Glomerular visceral epithelial cell (primary cell): Measurements from ENCODE around the gene PALLD.
"Not testable (repeated sequence)": the region's sequence is repeated elsewhere in the genome, so short reads cannot be mapped to it uniquely, and the experiment has no call there.

Experiments
- DNase-seq: peaks from one replicate; pipeline ENCODE4 v3.0.0-alpha.2; 2016; ENCODE audit errors: extremely low spot score

The PALLD gene

GRCh38 chr4:168674866-168675265 lies 178.0 kb downstream of the PALLD start:
- no peak for DNase-seq

DNA sequence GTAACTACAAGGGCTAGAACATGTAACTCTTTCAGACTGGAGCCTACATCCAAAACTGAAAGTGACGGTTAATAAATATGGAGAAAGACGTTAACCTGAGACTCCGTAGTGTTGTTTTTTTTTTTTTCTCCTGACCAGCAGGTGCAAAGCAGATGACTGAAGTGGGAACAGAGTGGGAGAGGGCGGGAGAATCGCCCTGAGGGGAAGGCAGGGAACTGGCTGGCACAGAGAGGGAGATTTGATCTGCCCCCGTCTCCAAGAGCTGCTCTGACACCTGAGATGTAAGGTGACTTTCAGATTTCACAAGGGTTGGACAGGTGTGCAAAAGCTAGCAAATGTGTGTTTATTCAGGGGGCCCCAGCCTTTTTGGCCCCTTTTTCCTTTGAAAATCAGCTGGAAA lies 180.2 kb downstream of the PALLD start:
- DNase-seq: no peak

DNA sequence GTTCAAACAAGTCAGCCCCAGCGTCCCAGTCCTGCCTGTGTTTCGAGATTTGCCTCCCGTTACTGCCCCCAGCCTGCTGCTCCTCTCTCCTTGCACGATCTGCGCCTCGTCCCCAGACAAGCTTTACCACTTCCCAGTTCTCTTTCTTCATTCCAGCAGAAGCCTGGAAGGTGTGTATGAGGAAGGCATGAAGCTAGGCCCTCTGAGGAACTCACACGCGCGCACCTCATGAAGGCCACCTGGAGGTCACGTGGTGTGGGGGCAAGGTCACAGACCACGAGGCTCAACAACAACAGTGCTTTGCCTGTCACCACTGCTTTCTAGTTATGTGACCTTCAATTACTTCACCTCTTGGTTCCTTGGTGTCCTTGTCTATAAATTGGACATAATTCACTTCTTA lies 181.0 kb downstream of the PALLD start:
- no peak for DNase-seq

DNA sequence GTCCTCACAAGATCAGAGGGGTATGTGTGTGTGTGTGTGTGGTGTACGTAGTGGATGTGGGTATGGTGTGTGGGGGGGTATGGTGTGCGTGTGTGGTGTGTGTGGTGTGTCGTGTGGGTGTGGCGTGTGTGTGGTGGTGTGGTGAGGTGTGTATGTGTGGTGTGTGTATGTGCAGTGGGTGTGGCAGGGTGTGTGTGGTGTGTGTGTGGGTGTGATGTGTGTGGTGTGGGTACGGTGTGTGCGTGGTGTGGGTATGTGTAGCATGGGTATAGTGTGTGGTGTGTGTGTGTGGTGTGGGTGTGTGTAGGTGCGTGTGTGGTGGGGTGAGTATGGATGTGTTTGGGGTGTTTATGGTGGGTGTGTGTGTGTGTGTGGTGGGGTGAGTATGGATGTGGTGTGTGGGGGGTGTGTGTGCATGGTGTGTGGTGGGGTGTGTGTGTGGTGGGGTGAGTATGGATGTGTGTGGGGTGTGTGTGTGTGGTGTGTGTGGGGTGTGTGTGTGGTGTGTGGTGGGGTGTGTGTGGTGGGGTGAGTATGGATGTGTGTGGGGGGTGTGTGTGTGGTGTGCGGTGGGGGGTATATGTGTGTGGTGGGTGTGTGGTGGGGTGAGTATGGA lies 182.0 kb downstream of the PALLD start:
- no peak for DNase-seq

GRCh38 chr4:168679397-168679796 lies 182.5 kb downstream of the PALLD start:
- no peak for DNase-seq

- no peak for DNase-seq
These were observed 183.0 kb downstream of the PALLD start for GRCh38 chr4:168679819-168680218.

- no peak for DNase-seq
These were observed 186.1 kb downstream of the PALLD start for GRCh38 chr4:168682898-168683500.

- DNase-seq: no peak
These were observed 186.7 kb downstream of the PALLD start for GRCh38 chr4:168683595-168683994.

DNA sequence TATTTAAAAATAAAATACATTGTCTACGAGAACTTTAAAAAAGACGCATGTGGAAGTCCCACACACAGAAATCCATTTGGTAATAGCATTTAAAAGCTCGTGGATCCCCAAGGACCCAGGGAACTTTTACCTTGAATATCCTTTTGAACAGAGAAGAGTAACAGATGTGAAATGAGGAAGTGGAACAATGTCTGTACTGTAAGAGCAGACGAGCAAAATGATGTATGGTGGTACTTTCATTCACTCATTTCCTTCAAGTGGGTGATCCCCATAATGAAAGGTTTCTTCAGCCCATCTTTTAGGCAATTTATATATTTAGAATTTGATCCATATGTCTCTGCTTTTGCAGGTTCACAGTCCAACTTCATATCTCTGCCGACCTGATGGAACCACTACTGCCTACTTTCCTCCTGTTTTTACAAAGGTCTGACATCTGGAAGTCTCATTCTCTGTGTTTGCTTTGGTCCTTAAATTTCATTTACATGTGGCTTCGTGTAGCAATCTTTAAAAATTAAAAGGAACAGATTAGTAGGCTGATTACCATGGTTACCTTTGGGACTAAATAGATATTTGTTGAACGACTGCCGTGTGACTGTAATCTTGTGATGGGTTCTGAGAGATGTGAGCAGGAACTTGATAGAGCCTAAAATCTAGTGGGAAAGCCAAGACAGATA lies 188.4 kb downstream of the PALLD start:
- no peak for DNase-seq

DNA sequence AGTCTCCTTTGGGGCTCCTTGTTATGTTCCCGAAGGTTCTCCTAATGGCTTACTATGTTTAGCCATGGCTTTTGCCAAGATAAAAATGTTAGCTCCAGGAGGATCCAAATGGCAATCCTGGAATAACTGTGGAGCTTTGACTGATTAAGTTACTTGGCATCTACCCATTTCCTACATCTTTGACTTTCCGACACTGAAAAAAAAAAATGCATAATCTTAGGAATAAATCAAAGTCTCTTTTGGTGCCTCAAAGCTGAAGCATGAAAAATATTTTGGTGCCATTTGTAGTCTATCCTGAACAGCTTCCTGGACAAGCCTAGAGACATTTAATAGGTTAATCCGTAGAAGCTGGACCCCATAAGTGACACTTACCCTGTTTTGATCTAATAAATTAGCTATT lies 191.7 kb downstream of the PALLD start:
- DNase-seq: no peak

DNA sequence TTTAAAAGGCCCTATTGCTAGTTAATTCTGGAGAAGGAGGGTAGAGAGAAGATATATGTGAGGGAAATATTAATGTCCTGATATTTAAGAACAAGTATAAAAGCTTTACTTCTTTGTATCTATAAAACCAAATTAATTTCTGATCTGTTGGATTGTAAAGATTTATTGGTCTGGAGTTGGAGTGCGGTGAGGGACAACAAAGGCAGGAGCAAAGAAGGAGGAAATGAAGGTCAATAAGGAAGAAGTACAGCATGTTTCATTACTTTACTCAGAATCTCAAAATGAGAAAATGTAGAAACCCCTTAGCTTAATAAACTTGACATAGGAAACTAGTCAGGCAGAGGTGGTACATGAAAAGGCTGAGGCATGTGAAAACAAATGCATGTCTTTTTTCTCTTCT lies 192.9 kb downstream of the PALLD start:
- DNase-seq: no peak

DNA sequence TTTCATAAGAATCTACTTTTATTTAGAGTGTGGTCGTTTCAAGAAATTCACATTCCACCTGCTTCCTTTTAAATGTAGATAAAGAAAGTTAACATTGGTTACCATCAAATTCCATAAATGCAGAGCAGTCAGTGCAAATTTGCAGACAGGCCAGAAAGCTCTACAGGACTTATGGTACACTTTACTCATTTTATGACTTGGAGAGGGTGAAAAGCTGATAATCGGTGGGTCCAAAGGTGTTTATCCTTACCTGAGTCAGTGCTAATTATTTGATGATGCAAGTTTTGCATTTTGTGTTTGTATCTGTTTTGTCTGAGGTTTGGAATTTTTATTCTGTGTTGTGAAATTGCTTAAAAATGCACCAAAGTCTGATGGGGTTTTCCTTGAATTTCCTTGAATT lies 193.3 kb downstream of the PALLD start:
- no peak for DNase-seq

DNA sequence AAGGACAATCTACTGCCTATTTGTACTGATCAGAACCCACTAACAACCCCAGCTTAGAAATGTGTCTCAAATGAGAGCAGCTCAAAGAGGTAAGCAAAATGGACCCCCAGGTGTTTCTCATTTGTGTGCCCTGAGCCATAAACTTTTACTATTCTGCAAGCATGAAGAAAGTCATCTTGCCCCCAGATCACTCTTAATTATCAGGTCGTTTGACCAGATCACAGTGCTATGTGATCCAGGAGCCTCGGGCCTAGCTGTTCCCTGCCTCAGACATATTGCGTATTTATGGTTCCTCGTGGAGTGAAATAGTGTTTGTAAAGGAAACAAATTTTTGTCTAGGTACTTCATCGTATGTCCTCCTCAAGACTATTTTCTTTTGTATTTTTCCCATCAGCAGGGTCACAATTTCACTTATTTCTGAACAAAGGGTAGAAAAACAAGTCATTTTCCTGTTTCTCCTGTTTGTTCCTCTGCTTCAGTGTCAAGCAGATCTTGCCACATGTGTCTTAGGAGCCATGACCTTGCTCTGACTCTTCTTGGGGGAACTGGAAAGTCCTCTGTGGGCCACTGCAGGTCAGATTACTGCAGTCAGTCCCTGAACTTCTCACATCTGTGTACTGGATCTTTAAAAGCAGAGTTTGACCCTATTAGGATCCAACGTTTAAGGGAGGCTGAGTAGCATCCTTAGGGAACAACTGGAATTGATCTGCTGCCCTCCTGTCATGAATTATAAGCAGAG lies 194.9 kb downstream of the PALLD start:
- no peak for DNase-seq

DNA sequence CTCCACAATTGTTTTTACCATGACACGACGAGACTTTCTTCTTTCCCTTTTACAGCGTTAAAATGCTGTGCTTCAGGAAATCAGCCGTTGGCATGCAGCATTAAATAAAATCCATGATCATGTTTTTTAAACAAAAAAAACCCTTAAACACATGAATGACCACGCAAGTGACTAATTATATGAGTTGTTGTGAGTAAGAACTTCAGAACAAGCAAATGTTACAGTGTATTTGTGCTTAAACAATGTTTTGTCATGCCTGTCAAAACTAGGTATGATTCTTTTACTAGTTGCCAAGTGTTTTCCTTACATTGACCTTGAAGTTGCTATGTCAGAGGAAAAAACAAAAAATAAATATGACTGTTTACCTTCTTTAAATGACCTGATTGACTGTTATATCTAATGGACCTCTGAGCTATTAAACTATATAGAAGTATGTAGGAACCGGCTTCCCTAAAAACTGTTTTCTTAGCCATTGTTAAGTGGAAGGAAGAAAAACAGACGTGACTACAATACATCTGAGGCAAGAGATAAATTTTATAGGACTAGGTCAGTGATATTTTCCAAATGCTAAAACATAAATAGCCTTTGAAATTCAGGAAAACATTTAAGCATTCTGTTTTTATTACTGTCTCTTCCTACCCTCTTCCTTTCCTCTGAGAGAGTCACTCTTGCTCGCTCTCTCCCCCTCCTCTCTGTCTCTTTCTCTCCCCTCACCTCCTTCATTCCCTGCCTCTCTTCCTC lies 197.1 kb downstream of the PALLD start:
- DNase-seq: no peak

DNA sequence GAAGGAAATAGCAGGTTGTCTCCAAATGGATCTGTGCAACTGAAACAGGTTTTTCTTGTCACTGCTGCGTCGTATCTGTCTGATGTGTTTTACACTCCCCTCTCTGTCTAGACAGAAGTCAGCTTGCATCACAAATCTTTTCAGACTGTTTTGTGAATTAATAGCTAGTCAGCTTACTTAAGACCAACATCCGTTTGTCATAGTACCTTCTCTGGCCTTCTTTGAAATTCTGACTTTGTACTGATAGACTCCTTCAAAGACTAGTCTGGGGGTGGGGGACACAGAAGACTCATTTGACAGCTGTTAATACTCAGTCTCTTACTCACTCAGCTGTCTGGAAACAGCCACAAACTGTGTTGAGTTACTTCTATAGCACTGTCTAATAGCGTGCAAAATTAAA lies 197.8 kb downstream of the PALLD start:
- peak; percentile 40 for DNase-seq

DNA sequence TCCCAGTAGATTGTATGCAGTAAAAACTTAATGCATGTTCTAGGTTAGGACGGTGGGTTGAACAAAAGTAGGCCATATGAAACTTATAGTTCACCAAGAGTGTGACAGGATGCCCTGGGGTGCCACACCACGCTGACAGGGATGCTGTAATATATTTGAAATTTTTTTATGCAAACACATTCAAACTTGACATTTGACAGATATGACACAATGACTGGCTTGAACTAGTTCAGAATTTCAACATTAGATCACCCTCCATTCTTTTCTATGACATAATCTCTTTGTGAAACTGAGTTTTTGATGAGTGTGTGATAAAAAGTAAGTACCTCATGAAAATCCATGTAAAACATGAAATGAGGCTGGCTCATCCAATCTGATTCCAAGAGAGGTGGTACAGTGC lies 198.4 kb downstream of the PALLD start:
- no peak for DNase-seq

DNA sequence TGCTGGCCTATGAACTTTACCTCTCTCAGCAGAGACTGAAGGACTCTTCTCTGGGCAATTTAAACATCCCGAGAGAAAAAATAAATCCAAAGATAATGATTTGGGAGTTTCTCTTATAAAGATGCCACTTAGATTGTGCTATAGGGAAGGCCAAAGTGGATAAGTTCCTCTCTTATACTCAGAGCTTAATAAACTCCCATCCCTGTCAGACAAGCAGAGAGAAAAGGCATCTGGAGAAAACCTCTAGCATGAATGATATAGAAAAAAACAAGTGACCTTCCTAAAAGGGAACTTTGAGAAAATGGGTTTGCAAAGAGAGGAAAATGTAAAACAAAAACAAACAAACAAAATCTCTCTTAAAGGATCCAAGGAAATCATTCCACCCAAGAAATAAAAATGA lies 199.4 kb downstream of the PALLD start:
- DNase-seq: no peak

- no peak for DNase-seq
These were observed 200.0 kb downstream of the PALLD start for GRCh38 chr4:168696826-168697225.

GRCh38 chr4:168699224-168699878 lies 202.5 kb downstream of the PALLD start:
- DNase-seq: no peak

- DNase-seq: no peak
These were observed 204.2 kb downstream of the PALLD start for GRCh38 chr4:168701061-168701460.

DNA sequence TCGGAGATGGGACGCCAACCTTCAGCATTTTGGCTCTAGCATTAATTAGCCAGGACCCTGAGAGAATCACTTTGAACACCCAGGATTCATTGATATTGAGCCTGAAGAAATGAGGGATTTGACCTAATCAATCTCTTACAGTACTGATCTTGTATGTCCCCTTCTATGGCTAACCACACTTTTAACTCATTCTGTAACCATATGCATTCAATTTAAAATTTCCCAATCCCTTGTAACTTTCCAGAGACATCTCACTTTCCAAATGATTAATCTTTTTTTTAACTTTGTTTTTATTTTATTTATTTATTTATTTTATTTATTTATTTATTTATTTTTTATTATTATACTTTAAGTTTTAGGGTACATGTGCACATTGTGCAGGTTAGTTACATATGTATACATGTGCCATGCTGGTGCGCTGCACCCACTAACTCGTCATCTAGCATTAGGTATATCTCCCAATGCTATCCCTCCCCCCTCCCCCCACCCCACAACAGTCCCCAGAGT lies 205.8 kb downstream of the PALLD start:
- DNase-seq: not testable (repeated sequence)
